ENCODE data around the gene ABI3.

Gene ABI3

DNA sequence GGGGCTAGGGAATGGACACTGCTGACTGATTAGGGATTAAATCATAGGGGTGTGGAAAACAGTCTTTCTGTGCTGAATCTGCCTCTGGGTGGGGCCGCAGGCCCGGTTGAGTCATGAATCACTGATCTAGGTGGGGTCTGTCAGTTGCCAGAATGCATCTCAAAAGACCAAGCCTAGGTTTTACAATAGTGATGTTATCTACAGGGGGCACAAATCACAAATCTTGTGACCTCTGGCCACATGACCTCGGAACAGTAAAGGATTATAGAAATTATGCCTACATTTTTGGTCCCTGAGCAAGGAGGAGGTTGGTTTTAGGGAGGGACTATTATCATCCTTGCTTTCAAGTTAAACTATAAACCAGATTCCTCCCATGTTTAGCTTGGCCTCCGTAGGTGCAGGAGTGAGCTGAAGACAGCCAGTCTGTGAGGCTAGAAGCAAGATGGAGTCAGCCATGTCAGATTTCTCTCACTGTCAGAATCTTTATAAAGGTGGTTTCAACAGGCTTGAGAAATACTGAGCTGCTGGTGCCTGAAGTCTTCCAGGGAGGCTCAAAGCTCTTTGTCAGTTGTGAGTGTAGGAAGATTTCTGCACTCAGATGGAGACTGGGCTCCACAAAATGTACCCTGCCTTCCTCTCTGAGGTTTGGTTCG is 13.0 kb upstream of the ABI3 start:
- no peak for DNase-seq

- DNase-seq: no peak
These were observed 12.3 kb upstream of the ABI3 start for GRCh38 chr17:49198211-49198610.

GRCh38 chr17:49200423-49201083 is 10.0 kb upstream of the ABI3 start:
- DNase-seq: no peak

DNA sequence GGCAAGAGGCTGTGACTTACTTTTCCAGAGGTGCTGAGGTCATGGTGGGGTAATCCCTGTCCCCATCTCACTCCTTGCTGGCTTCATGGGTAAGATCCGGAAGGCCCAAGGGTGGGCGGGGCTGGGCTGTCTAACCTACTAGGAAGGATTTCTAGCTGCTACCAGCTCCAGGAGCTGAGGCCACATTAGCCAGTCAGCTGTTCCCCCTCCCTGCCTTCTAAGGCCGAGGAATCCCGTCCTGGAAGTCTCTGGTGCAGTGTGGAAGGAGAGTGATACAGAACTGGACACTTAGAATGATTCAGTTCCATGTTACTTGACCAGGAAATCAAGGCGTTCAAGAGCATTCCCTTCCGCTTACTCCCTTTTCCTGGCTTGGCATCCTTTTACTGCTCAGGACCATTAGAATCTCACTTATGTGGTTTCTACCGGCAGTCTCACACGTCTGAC is 9.0 kb upstream of the ABI3 start:
- no peak for DNase-seq

DNA sequence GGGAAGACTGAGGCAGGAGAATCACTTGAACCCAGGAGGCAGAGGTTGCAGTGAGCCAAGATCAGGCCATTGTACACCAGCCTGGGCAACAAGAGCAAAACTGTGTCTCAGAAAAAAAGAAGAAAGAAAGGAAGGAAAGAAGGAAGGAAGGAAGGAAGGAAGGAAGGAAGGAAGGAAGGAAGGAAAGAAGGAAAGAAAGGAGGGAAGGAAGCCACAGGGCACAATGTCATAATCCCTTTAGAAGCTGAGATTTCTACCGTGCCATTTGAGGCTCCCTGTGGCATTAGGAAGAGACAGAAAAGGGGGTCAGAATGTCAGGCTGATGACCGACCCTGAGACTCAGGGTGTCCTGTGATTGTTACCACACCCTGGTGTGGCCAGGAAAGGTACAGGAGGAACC is 6.7 kb upstream of the ABI3 start:
- no peak for DNase-seq

DNA sequence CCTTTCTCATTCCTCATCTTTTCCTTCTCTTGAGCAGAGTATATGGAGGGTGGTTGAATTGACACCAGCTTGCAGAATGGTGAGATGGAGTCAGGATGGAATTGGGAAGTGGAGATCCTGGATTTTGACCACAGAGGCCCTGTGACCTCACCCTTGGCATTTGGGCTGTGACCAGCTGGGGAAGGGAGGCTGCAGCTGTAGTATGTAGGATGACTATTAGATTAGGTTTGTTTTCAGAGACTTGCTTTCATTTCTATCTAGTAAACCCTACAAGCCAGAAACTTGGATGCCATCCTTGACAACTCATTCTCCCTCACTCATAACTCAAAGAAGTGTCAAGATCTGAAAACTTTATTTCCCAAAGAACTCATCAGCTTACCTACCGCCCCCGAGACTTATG is 6.0 kb upstream of the ABI3 start:
- DNase-seq: no peak

DNA sequence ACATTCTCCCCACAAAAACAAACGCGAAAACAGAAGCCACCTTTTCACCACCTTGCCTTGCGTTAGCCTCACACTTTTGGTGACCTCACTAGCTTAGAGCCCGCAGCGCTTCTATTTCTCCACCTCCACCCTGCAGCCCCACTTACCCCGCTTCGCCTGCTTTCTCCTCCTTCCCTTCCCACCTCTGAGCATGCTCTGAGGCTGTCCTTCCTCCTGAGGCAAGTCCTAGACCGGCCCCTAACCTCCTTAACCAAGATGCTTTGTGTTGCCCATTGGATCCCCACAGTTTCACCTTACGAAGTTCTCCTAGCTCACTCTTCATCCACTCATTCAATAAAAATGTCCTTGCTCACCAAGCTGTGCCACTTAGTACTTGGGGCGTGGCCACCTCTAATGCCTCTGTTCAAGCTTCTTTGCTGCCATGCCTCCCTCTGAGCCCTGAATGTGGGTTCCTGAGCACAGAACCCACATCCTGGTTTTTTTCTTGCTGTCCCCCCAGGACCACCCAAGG is 1.4 kb upstream of the ABI3 start:
- no peak for DNase-seq

DNA sequence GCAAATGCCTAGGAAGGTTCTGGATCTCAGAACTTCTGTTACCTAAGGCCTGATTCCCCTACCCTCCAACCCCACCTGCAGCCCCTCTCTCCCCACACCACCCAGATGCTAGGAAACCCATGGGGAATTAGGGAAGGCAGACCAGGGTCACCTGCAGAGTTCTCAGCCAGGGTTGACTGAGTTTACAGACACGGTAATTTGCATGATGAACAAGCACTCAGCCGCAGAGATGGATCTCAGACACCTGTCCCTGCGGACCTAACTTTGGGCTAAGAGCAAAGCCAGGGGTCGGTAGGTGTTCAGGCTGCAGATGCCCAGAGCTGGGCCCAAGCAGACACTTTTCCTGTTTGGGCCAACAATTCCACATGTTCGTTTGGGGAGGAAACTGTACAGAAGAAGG is 2.9 kb downstream of the ABI3 start:
- no peak for DNase-seq

DNA sequence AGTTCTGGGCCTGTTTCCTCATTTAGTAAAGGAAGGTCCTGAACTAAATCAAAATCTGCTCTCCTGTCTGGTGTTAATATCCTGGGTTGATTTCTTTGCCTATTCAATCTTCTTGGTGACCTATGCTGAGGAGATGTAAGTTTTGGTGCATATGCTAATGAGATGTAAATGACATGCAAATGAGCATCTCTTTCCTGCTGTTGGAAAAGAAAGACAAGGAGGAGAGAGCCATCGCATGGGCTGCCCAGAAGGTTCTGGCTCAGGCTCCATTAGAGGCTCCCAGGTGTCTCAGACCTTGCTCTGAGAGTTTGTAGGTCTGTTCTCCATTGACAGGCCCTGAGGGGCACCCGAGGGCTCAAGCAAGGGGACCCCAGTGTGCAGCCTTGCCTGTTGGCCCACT is 3.3 kb downstream of the ABI3 start:
- no peak for DNase-seq

DNA sequence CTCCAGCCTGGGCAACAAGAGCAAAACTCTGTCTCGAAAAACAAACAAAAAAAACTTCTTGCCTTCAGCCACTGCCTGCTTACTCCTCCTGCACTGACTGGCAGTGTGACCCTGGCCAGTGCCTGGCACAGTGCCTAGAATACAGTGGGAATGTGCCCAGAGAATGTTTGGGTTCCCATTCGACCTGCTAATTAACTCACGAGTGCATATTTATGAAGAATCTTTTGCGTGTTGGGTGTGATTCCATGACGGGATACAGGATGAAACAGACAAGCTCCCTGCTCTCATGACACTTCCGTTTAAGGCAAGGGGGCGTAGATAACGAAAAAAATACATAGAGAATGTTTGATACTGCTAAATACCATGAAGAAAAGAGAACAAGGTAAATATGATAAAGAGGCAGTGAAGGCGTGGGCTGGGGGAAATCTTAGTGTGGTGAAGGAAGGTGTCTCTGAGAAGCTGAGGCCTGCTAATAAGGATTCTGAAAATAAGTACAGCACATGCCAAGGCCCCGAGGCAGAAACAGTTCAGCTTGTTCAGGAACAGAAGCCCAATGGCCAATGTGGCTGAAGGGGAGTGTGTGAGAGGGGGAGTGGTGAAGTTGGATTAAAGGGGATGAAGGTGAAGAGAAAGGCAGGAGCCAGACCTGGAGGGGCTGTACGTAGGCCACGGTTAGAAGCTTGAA is 4.3 kb downstream of the ABI3 start:
- DNase-seq: no peak

GRCh38 chr17:49216482-49216881 is 6.0 kb downstream of the ABI3 start:
- DNase-seq: no peak

GRCh38 chr17:49216953-49217650 is 6.6 kb downstream of the ABI3 start:
- no peak for DNase-seq

DNA sequence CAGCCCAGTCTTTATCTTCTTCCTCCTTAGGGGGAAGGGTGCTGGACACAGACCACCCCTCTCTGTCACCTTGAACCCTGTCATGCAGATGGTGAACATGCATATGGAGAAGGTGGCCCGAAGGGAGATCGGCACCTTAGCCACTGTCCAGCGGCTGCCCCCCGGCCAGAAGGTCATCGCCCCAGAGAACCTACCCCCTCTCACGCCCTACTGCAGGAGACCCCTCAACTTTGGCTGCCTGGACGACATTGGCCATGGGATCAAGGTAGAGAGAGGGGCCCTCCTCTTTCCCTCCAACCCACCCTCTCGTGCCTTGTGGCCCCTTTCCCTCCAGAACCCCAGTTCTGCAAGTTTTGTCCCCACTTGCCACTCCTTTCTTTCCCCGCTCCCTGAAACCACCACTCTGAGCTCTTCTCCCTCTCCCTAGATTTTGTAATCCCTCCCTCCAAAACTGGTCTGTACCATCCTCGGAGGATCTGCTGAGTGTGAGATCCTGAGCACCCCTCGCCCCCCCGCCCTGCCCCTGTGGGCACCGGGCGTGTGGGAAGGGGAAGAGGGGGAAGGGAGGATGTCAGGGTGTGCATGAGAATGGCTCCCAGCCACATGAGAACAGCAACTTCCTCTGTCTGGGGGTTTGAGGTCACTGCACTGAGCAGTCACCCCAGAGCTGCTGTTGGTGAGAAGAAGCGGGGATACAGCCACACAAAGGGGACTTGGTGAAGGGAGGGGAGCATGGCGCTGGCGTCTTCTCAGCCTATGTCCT is 7.3 kb downstream of the ABI3 start:
- no peak for DNase-seq

DNA sequence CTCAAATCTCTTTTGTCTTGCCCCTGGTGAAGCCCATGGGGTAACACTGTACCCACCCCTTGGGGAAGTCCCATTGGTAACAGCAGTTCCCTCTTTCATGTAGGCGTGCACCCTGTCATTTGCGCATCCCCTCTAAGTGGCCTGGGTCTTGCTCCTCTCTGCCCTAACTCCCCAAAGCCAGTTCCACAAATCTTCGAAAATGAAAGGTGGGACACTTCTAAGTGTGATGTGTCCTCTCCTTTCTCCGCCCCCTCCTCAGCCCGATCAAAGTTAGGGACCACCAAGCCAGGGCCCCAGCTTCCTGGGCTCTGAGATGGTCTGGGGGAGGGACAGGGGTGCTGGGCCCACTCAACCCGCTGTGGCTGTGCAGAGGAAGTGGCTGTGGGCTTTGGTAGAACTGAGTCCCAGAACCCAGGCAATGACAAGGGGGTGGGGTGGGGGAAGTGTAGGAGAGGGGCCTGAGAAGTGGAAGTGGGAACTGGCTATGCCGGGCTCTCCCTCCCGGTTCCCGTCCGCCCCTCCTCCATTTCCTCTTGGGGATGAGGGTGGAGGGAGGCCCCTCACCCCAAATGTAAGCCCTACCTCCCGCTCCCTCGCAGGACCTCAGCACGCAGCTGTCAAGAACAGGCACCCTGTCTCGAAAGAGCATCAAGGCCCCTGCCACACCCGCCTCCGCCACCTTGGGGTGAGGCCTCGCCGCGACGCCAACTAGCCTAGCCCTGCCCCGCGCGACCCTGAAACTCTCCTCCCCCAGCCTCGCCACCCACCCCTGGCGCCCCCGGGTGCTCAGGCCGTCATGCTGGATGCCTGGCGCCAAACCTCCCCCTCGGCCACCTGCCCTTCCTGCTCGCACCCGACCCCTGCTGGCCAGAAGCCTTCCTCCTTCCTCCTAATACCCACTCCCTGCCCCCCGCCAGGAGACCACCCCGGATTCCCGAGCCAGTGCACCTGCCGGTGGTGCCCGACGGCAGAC is 8.7 kb downstream of the ABI3 start:
- DNase-seq: no peak

GRCh38 chr17:49219987-49220386 is 9.5 kb downstream of the ABI3 start:
- DNase-seq: no peak

DNA sequence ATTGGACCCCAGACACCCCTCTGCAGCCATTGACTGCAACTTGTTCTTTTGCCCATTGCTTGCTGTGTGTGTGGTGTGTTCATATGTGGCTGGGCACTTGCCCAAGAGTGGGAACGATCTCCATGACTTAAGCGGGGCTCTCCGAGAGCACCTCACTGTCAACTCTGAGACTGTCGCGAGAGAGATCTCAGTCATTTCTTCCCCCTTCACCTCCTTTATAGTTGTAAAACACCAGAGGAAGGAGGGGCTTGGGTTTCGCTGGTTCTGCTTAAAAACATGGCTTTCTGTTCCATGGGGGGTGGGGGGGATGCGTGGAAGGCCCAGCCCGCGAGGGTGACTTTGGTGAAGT is 12.6 kb downstream of the ABI3 start:
- no peak for DNase-seq

GRCh38 chr17:49223517-49224197 is 13.2 kb downstream of the ABI3 start:
- DNase-seq: no peak

- DNase-seq: peak; percentile 36
These were observed 13.9 kb downstream of the ABI3 start for GRCh38 chr17:49224198-49224996.

- no peak for DNase-seq
These were observed 14.5 kb downstream of the ABI3 start for GRCh38 chr17:49224997-49225337.

GRCh38 chr17:49225554-49226236 is 15.2 kb downstream of the ABI3 start:
- no peak for DNase-seq
